NCI-H226 (cell line): ENCODE results near the gene DCAF5.

ENCODE experiments used
- DNase-seq: peaks from one replicate; pipeline ENCODE4 v3.0.0-alpha.2; 2015

The DCAF5 gene

DNA sequence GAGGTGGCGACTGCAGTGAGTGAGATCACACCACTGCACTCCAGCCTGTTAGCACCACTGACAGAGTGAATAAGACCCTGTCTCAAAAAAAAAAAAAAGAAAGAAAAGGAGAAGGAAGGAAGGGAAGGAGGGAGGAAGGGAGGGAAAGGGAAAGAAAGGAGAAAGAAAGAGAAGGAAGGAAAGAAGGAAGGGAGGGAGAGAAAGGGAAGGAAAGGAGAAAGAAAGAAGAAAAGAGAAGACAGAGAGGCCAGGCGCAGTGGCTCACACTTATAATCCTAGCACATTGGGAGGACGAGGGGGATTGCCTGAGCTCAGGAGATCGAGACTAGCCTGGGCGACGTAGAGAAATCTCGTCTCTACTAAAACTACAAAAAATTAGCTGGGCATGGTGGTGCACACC lies 13.2 kb downstream of the DCAF5 start:
- DNase-seq = no peak

DNA sequence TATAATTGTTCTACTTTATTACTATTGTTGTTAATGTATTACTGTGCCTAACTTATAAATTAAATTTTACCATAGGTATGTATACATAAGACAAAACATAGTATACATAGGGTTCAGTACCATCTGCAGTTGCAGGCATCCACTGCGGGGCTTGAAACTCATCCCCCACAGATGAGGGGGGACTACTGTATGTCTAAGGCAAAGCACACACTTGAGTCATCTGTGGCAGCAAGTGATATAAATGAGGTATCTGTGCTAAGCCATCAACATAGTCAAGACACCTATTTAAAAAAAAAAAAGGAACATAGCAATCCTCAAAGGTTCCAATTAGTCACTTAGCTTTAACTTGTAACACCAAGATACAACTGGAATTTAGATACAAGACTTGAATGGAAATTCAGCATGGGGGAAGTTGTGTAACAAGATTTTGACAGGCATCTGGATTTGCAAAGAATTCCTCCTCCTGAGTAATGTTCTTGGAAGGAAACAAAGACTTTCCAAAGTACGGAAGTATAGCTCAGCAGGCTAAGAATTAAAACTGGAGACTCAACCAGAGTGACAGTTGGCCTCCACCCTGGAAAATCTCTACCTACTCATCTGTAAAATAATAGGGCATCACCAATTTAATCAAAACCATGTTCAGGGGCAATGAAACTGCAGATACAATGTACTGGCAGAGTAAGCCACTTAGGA lies 14.9 kb downstream of the DCAF5 start:
- DNase-seq = peak; percentile 69

DNA sequence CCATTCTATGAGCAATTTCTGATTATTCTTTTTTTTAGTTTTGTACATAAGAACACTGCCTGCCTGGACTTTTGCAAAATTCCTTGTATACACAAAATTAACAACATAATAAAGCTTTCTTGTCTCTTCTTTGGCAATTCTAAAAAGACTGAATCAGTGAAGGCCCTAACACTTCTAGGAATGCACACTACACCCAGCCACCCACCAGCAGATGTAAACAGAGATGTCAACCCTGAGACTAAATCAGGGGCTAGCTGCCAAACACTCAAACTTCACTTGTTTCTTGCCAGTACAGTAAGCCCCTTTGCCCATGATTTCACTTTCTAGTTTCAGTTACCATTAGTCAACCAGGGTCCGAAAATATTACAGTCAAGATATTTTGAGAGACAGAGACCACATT lies 15.5 kb downstream of the DCAF5 start:
- no peak for DNase-seq

DNA sequence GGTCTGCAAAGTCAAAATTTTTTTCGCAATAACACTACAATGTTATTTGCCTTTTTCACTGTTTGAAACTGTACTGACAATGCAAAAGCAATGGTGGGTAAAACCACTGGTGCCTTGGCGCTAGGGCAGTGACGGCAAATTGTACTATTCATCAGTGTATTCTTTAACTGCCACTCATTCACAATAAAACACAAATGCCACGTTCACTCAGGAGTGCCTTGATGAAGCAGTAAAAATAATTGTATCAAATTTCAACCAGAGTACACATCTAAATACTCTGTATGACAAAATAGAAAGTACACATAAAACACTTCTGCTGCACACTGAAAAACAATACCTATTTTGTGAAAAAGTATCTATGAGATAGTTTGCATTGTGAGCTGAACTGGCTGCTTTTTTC lies 17.8 kb downstream of the DCAF5 start:
- DNase-seq = no peak

DNA sequence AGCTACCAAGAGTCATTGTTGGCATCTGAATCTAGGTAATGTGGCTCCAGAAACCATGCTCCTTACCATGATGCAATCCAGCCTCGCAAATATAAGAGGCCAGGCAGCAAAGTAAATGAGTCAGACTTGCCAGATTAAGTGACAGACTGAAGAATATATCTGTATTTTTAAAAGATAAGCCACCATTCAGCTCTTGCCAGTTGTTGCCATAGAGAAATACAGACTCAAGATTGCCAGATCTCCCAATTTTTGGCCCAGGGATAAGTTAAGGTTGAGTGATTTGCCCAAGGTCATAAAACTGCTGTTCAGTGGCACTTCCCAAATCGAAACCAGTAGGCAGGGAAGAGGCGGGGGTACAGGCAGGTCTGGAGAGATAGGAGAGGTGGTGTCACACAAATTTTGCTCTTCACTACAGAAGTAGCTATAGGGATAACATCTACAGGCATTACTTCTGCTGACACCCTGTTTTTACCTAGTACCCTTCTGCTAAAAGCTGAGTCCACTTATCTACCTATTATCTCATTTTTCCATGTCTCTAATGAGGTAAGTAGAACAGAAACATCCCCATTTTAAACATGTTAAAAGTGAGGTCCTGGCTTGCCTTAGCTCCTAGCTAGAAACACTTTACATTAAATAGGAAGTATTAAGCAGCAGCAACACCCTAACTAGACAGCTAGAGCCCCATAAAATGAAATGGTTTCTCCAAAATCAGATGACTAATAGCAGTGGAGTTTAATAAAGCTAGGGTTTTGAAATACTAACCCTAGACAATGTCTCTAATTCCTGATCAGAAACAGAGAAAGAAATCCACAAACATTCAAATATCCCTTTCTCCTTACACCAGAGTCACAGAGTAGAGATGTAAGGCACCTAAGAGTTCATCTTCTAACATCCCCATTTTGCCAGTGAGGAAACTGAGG lies 19.5 kb downstream of the DCAF5 start:
- peak; percentile 73 for DNase-seq

DNA sequence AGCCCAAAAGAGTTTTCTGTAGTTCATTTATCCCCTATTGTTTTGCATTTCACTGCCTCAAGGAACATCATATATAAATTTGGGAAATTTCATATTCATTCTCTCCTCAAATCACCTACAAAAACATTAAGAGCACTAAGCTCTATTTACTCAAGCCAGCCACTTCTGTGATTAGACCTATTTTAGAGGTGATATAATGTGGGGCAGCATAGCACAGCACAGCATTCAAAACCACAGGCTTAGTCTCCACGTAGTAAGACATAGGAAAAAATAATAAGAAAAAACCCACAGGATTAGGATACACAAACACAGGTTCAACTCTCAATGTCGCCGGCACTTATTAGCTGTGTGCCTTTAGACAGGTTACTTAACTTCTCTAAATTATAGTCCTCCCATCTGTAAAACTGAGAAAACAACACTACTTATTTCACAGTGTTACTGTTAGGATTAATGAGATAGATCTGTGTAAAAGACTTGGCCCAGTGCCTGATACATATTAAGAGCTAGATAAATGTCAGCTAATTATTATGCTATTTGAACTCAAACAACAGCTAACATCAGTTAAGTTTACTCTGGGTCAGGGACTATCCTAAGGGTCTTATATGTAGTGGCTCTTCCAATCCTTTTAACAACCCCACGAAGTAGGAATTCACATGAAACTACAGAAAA lies 20.3 kb downstream of the DCAF5 start:
- no peak for DNase-seq

DNA sequence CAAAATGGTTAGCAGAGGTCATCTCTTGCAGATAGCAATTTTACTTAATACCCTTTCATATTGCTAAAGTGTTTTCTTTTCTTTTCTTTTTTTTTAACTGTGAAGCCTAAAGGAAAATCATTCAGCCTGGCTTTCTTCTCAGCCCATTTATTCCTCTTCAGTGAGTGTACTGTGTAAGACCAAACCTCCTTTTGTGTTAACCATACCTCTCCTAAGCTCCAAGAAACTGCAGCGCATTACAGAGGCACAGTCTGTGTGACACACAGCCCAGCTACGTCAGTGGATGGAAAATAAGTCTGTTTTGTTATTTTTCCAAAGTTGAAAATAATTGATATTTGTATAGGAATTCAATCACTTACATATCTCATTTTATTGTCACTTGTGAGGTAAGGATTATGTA lies 21.7 kb downstream of the DCAF5 start:
- no peak for DNase-seq

DNA sequence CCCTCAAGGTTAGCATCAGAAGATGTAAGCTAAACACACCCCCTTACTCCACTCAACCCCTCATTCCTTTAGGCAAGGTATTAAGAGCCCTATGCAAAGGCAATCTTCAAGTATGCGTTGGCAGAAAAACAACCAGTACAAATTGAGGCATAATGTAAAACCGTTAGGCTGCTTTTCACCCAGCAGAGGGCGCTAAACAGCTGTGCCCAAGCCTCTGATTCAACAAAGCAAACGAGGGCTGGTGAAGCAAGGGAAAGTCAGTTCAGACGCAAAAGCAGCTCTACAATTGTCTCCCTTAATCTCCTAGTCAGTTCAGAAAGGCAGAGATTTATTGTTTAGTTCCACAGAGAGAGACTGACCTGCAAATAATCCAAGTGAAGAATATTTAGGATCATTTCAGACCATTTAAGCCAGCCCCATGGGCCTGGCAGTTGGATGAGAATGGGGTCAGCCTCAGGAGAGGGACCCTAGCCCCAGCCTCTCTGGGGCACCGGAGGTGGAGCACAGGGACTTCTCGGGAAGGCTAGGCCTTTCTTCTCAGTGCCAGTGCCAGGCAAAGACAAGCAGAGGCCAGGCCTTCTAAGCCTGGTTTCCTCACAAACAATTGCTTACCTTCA lies 23.5 kb downstream of the DCAF5 start:
- peak; percentile 49 for DNase-seq

DNA sequence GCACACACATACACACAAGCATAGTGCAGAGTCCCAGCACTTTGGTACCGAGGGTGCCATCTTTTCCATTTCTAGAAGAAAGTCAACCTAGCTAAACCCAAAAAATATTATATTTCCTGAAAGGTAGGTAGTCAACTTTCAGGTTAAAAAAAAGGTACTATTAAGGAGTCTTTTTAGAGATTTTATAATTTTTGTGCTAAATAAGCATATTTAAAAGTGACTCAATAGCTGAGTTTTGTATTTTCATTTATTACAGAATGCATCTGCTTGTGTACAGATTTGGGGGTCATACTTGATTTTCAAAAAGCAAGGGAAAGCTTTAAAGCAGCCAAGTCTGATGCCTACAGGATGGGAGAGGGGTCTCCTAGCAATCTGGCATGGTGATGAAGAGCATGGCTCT lies 34.6 kb downstream of the DCAF5 start:
- DNase-seq = no peak

DNA sequence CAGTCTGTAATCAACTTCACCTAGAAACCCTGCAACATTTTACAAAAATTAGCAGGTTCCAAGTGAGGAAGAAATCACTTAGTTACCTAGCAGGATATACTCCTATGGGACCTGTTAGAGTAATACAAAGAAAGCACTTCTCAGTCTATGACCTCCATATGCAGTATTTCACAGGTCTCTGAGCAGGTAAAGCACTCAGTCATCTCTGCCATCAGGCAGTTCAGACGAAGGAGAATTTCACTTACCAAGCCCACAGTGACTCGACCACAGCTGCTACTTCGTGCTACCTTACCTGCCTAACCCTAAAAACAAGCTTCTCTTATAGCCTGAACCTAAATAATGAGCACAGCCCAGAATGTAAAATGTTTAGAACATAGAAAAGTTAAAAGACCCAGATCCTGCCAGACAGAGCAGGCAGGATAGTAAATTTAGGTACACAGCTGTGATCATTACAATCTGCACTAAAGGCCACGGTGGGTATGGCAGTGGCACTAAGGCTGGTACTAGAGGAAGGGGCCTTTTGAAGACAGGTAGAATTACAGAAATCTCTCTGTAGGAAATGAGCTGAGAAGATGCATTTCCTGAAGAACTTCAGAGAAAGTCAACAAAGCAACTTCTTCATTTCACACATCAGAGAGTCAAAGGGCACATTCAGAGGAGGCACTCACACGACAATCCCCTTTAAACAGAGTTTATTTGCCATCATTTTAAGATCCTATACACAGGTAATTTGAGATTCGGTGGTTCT lies 35.7 kb downstream of the DCAF5 start:
- no peak for DNase-seq

DNA sequence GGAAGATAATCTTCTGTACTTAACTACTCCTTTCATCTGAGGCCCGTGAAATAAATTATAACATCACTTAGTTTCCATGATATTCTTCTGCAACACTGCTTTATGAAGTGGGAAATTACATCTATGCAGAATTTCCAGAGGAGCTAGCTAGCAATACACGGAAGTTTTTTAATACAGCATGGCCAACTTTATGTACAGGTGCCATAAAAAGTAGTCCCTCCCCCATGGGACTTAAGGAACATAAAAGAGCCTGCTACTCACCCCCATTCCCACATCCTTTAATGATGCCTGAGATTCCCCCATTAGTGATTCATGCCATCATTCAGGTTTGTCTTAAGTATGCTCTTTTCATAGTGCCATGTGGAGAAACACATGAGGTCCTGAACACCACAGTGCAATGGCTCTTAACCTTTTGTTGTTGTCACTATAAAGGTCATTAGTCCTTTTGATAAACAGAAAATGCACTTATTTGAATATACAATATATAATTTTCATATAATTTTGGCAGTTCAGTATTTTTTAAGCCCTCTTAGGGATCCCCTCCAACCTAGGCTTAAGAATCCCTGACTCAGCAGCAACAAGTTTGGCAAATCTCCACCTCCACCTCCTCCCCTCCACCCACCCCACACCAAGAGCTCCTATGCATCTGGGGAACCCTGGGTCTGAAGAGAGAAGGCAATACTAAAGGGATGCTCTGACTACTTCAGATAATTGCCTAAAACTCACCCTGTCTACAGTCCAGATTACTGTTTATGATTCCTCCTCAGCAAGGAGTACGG lies 37.3 kb downstream of the DCAF5 start:
- DNase-seq = no peak

DNA sequence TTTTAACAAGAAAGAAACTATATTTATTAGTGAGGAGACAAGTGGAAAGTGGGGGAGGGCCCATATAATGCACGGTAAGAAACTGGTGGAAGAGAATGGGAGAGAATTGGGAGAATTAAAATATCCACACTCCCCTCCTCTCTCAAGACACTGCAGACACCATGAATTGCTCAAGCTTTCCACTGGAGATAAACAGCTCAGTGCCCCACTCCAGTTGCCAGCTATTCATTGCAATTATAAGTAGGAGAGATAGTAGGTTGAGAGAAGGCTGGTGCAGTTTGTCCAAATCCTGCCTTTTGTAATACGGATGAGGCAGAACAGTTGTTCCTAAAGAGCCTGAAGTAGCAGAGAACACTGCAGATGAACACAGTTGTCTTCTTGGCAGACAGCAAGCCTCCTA lies 38.2 kb downstream of the DCAF5 start:
- DNase-seq = no peak

DNA sequence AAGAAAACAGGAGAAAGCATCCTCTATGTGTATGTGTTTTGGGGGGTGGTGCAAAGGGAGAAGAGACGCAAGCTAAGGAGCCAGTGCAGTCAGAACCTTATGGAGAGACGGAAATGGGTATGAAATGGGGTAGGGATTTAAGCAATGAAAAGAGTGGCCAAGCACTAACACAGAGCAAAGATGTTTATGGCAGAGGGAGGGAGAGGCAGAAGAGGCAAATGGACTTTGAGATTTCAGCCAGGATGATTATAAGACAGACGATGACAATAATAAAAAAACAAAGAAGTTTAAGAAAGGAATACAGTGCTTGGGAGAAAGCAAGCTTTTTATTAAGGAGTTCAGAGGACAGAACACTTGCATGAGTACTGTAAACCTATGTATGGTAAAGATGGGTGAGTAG lies 44.6 kb downstream of the DCAF5 start:
- no peak for DNase-seq

DNA sequence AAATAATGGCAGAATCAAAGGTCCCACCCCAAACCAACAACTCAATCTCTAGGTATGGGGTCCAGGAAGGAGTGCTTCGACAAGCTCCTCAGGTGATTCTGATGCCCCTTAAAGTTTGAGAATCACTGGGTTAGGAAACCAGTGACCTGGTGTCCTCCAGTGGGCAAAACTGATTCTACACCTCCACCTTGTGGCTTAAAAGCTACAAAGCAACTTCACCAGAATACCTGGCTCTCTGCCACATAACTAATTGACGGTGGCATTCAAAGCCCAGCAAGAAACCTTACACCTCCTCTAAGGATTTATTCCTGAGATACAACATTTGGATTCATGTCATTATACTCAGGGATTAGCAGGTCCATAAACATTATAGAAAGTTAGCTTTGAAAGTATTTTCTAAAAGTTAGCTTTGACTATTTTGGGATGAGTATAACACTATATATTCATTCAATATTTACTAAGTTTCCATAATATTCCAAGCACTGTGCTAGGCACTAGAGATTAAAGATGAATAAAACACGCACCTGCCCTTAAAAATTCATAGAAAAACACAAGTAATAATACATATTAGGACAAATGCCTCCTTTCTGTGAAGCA lies 45.4 kb downstream of the DCAF5 start:
- DNase-seq = peak; percentile 30

DNA sequence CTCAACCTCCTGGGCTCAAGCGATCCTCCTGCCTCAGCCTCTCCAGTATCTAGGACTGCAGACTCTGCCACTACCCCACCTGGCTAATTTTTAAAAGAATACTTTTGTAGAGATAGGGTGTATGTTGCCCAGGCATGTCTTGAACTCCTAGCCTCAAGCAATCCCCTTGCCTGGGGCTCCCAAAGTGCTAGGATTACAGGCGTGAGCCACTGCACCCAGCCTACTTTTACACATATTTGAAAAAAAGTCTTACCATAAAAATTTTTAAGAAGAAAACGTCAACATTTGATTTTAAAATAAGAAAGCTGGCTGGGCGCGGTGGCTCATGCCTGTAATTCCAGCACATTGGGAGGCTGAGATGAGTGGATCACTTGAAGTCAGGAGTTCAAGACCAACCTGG lies 46.5 kb downstream of the DCAF5 start:
- no peak for DNase-seq

DNA sequence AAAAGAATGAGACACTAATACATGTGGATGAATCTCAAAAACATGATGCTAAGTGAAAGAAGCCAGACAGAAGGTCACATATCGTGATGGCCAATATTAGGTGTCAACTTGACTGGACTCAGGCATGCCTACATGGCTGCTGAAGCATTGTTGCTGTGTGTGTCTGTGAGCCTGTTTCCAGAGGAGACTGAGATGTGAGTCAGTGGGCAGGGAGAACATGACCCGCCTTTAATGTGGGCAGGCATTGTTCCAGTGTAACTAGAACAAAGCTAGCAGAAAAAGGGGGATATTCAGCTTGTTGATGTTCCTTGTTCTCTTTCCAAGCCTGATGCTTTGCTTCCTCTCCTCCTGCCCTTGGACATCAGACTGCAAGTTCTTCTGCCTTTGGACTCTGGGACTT lies 47.6 kb downstream of the DCAF5 start:
- peak; percentile 27 for DNase-seq

DNA sequence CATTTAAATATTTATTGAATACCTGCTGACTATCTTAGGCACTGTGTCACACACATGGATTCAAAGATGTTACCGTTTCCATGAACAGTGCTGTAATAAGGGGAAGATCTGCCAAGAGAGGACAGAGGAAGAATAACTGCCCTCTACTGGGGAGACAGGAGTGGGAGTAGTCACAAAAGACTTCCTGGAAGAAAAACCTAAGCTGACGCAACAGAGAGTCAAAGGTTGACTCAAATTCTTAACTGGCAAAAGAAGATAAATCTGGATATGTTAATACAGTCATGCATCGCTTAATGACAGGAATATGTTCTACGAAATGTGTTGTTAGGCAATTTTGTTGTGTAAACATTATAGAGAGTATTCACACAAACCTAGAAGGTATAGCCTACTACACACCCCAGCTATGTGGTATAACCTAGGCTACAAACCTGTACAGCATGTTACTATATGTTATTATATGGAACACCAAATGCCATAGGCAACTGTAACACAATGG lies 51.5 kb downstream of the DCAF5 start:
- DNase-seq = peak; percentile 74

DNA sequence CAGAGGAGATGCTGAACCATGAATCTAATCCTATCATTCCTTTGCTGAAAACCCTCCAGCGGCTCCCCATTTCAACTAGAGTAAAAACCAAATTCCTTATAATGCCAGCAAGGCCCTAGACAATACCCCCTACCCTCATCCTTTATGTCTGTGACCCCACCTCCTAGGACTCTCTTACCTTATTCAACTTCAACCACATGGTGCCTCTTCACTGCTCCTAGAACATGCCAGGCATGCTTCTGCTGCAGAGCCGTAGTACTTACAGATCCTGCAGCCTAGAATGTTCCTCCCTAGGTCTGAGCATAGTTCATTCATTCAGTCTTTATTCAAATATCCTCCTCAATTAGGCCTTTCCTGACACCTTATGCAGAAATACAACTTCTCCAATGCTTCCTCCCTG lies 54.9 kb downstream of the DCAF5 start:
- DNase-seq = no peak

DNA sequence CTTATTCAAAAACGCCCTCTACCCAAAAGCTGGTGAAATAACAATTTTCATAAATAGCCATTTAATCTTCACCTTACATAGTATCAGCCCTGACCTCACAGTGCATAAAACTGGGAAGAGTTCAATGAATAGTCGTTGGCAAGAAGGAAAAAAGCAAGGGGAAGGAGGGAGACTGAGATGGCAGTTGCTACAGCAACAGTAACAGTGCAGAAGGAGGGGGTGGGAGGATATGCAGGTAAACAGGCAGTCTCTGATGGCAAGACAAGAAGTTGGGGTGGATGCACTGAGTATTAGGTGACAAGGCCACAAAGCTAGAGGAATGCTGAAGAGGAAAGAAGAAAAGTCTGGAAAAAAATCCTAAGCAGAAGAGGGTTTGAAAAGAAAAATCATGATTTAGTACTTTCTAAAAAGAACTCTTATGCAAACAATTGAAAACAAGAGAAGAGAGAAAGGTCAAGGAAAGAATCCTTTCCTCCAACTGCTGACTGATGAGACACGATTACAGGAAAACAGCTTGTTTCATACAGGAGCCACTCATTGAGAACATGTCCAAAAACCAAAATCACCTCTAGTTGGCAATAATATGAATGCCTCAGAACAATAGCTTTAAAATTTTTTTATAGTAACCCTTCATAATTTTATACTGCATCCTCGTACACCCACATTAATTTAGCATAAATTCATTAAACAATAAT lies 56.0 kb downstream of the DCAF5 start:
- no peak for DNase-seq

DNA sequence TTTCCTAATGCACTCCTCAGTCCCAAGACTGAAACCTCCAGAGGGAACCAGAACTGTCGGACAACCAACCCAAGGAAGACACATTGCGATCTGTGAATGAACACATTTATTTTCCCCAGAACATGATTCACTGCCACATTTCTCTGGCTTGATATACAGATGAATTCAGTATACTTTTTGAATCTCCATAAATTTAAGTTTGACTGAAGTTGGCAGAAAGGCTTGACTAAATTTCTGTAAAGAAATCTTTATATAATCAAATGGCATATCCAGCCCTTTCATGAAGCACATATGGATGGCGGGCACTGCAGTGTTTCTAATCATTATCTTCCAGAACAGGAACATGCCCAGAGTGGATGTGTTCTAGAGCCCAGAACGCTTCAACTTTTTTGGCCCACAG lies 56.7 kb downstream of the DCAF5 start:
- DNase-seq = no peak

DNA sequence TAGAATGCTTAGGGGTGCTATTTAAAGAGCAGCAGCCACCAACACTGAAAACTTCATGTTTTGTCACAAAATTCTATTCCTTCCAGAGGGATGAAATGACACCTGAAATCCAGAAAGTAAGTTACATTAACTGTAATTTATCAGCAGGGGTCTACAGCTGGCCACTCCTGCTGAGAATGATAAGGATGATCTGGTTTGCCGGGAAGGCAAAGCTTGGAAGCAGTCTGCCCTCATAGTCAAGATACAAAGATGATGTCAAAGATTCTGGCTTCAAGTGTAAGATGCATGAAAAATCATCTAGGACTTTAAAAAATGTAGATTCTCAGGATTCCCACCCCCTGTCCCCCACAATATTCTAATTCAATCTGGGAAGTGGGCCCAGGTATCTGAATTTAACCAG lies 58.4 kb downstream of the DCAF5 start:
- no peak for DNase-seq
